ENCODE data around the gene IFNA17. TPM values are rescaled to one million over a fixed set of nuclear protein-coding genes. Genes with fewer than 3 reads are reported as not detected.
"Not testable (repeated sequence)": the region's sequence is repeated elsewhere in the genome, so short reads cannot be mapped to it uniquely, and the experiment has no call there.

IFNA17 gene
- total RNA-seq (not detected), polyA plus RNA-seq (not detected)

GRCh38 chr9:21228122-21228521, at the start of gene IFNA17:
Gene IFNA17 (minus strand): TSS chr9:21228222. CDS start chr9:21228173, 49 bp downstream.
- H3K36me3 ChIP-seq (ENCODE audit: insufficient read depth) = no peaks in the 10 kb centered on the region
- DNase-seq (ENCODE audit: extremely low spot score) = no peak
- H3K4me1 ChIP-seq (ENCODE audit: insufficient read depth) = no peaks in the 10 kb centered on the region
- H3K4me3 ChIP-seq (ENCODE audit: low read depth, low read length) = no peak within 1 kb of the TSS
- 69% methylated on average over 2 of the region's 2 CpGs for WGBS
- no peak within 1 kb of the TSS for H3K27ac ChIP-seq (ENCODE audit: low read depth)

GRCh38 chr9:21268347-21268657, 40.3 kb upstream of the IFNA17 start:
- no peak for DNase-seq (ENCODE audit: extremely low spot score)
- 42% methylated on average over 2 of the region's 2 CpGs for WGBS
- Histone ChIP-seq H3K36me3 (ENCODE audit: insufficient read depth) (no peaks in the 10 kb centered on the region), H3K4me1 (ENCODE audit: insufficient read depth) (no peaks in the 10 kb centered on the region), H3K27ac (ENCODE audit: low read depth) (no peak overlapping the region), H3K4me3 (ENCODE audit: low read depth, low read length) (no peak overlapping the region)

GRCh38 chr9:21267485-21268346, 39.7 kb upstream of the IFNA17 start:
- no peaks in the 10 kb centered on the region for H3K4me1 ChIP-seq (ENCODE audit: insufficient read depth)
- no peaks in the 10 kb centered on the region for H3K36me3 ChIP-seq (ENCODE audit: insufficient read depth)
- H3K27ac ChIP-seq (ENCODE audit: low read depth) = no peak overlapping the region
- no peak overlapping the region for H3K4me3 ChIP-seq (ENCODE audit: low read depth, low read length)
- WGBS = 32% methylated on average over 4 of the region's 4 CpGs
- no peak for DNase-seq (ENCODE audit: extremely low spot score)

- peak; percentile 29 for DNase-seq (ENCODE audit: extremely low spot score)
- 27% methylated on average over 3 of the region's 3 CpGs for WGBS
- no peaks in the 10 kb centered on the region for H3K4me1 ChIP-seq (ENCODE audit: insufficient read depth)
- H3K36me3 ChIP-seq (ENCODE audit: insufficient read depth) = no peaks in the 10 kb centered on the region
- no peak overlapping the region for H3K4me3 ChIP-seq (ENCODE audit: low read depth, low read length)
- no peak overlapping the region for H3K27ac ChIP-seq (ENCODE audit: low read depth)
Observed at GRCh38 chr9:21266733-21267484, 38.9 kb upstream of the IFNA17 start.

GRCh38 chr9:21265421-21266189, 37.6 kb upstream of the IFNA17 start:
- no peaks in the 10 kb centered on the region for H3K36me3 ChIP-seq (ENCODE audit: insufficient read depth)
- no peak overlapping the region for H3K27ac ChIP-seq (ENCODE audit: low read depth)
- no peaks in the 10 kb centered on the region for H3K4me1 ChIP-seq (ENCODE audit: insufficient read depth)
- WGBS = 38% methylated on average over 1 of the region's 1 CpG
- H3K4me3 ChIP-seq (ENCODE audit: low read depth, low read length) = no peak overlapping the region
- no peak for DNase-seq (ENCODE audit: extremely low spot score)

GRCh38 chr9:21255538-21256212, 27.7 kb upstream of the IFNA17 start:
- no peaks in the 10 kb centered on the region for H3K4me1 ChIP-seq (ENCODE audit: insufficient read depth)
- no peak overlapping the region for H3K4me3 ChIP-seq (ENCODE audit: low read depth, low read length)
- no peaks in the 10 kb centered on the region for H3K36me3 ChIP-seq (ENCODE audit: insufficient read depth)
- H3K27ac ChIP-seq (ENCODE audit: low read depth) = no peak overlapping the region
- WGBS = 72% methylated on average over 5 of the region's 5 CpGs
- DNase-seq (ENCODE audit: extremely low spot score) = no peak

- WGBS = under 1% methylated on average over 3 of the region's 3 CpGs
- DNase-seq (ENCODE audit: extremely low spot score) = no peak
- H3K27ac ChIP-seq (ENCODE audit: low read depth) = no peak overlapping the region
- no peaks in the 10 kb centered on the region for H3K4me1 ChIP-seq (ENCODE audit: insufficient read depth)
- no peak overlapping the region for H3K4me3 ChIP-seq (ENCODE audit: low read depth, low read length)
- no peaks in the 10 kb centered on the region for H3K36me3 ChIP-seq (ENCODE audit: insufficient read depth)
Observed at GRCh38 chr9:21252721-21253547, 24.9 kb upstream of the IFNA17 start.

GRCh38 chr9:21251638-21252037, 23.6 kb upstream of the IFNA17 start:
- H3K4me3 ChIP-seq (ENCODE audit: low read depth, low read length) = no peak overlapping the region
- H3K36me3 ChIP-seq (ENCODE audit: insufficient read depth) = no peaks in the 10 kb centered on the region
- no peaks in the 10 kb centered on the region for H3K4me1 ChIP-seq (ENCODE audit: insufficient read depth)
- no peak overlapping the region for H3K27ac ChIP-seq (ENCODE audit: low read depth)
- WGBS = 64% methylated on average over 4 of the region's 4 CpGs
- no peak for DNase-seq (ENCODE audit: extremely low spot score)

GRCh38 chr9:21251190-21251589, 23.2 kb upstream of the IFNA17 start:
- 36% methylated on average over 1 of the region's 1 CpG for WGBS
- Histone ChIP-seq H3K4me3 (ENCODE audit: low read depth, low read length) (no peak overlapping the region), H3K36me3 (ENCODE audit: insufficient read depth) (no peaks in the 10 kb centered on the region), H3K27ac (ENCODE audit: low read depth) (no peak overlapping the region), H3K4me1 (ENCODE audit: insufficient read depth) (no peaks in the 10 kb centered on the region)
- no peak for DNase-seq (ENCODE audit: extremely low spot score)

GRCh38 chr9:21244836-21245235, 16.8 kb upstream of the IFNA17 start:
- Histone ChIP-seq H3K4me1 (ENCODE audit: insufficient read depth) (no peaks in the 10 kb centered on the region), H3K36me3 (ENCODE audit: insufficient read depth) (no peaks in the 10 kb centered on the region), H3K4me3 (ENCODE audit: low read depth, low read length) (no peak overlapping the region), H3K27ac (ENCODE audit: low read depth) (no peak overlapping the region)
- 61% methylated on average over 2 of the region's 2 CpGs for WGBS
- no peak for DNase-seq (ENCODE audit: extremely low spot score)

GRCh38 chr9:21239911-21240310, 11.9 kb upstream of the IFNA17 start, which contains the start of gene IFNA14:
Gene IFNA14 (minus strand): TSS chr9:21240005. CDS start chr9:21239935, 70 bp downstream.
- no peaks in the 10 kb centered on the region for H3K4me1 ChIP-seq (ENCODE audit: insufficient read depth)
- DNase-seq (ENCODE audit: extremely low spot score) = no peak
- no peaks in the 10 kb centered on the region for H3K36me3 ChIP-seq (ENCODE audit: insufficient read depth)
- no peak within 1 kb of the TSS for H3K4me3 ChIP-seq (ENCODE audit: low read depth, low read length)
- no peak within 1 kb of the TSS for H3K27ac ChIP-seq (ENCODE audit: low read depth)
- WGBS = 79% methylated on average over 2 of the region's 2 CpGs

- not testable (repeated sequence) for DNase-seq (ENCODE audit: extremely low spot score); H3K4me3 ChIP-seq (ENCODE audit: low read depth, low read length); H3K4me1 ChIP-seq (ENCODE audit: insufficient read depth); H3K27ac ChIP-seq (ENCODE audit: low read depth); H3K36me3 ChIP-seq (ENCODE audit: insufficient read depth)
- 15% methylated on average over 1 of the region's 1 CpG for WGBS
Observed at GRCh38 chr9:21236360-21236714, 8.3 kb upstream of the IFNA17 start.
